Suprapubic skin (tissue), 4 donors: ENCODE results near the gene SLC30A7. TPM values are rescaled to one million over a fixed set of nuclear protein-coding genes. Genes with fewer than 3 reads are reported as not detected.

Experiments used
- DNase-seq, 2 donors: peaks; one replicate each; pipeline ENCODE4 v3.0.0-alpha.2; 2019; ENCODE audit warnings: low spot score in 2 of 2
- H3K27ac ChIP-seq: fragments of 200-600 bp; sonication (generic); one replicate; pipeline ENCODE4 v1.5.1; 2019
- H3K27me3 ChIP-seq: fragments of 200-600 bp; sonication (generic); one replicate; pipeline ENCODE4 v1.5.1; 2019
- H3K36me3 ChIP-seq: fragments of 200-600 bp; sonication (generic); one replicate; pipeline ENCODE4 v1.5.1; 2019
- H3K4me1 ChIP-seq: fragments of 200-600 bp; sonication (generic); one replicate; pipeline ENCODE4 v1.5.1; 2019
- H3K4me3 ChIP-seq: fragments of 200-600 bp; sonication (generic); one replicate; pipeline ENCODE4 v1.5.1; 2019; ENCODE audit warnings: mild to moderate bottlenecking
- H3K9me3 ChIP-seq: fragments of 200-600 bp; sonication (generic); one replicate; pipeline ENCODE4 v1.5.1; 2019
- CTCF ChIP-seq, 2 donors: fragments of 200-600 bp in 1 of 2; fragments of 450-650 bp in 1 of 2; sonication (generic) in 1 of 2; IDR thresholded peaks; one replicate each; pipeline ENCODE4 v1.5.1; 2016 to 2019; ENCODE audit warnings: antibody characterized with exemption in 2 of 2, mild to moderate bottlenecking in 1 of 2, moderate library complexity in 1 of 2
- EP300 ChIP-seq: sonication (generic); formaldehyde crosslinking; IDR thresholded peaks from one replicate; pipeline ENCODE4 v1.6.1; 2017; ENCODE audit warnings: antibody characterized with exemption
- POLR2A ChIP-seq, 2 donors: fragments of 450-650 bp; IDR thresholded peaks; one replicate each; pipeline ENCODE4 v1.6.1; 2017; ENCODE audit warnings: antibody characterized with exemption in 2 of 2, mild to moderate bottlenecking in 2 of 2, moderate library complexity in 2 of 2
- POLR2AphosphoS5 ChIP-seq, 3 donors: sonication (generic); formaldehyde crosslinking; IDR thresholded peaks; one replicate each; pipeline ENCODE4 v1.6.1; 2017; ENCODE audit warnings: antibody characterized with exemption in 3 of 3
- WGBS: methylation state at CpG from one replicate; pipeline ENCODE4 v1.1.5; 2018; 5-methylcytosine and 5-hydroxymethylcytosine counted together
- total RNA-seq, 4 donors: library from RNA; depleted of rRNA; stranded (reverse); fragments of >200 nt; gene quantifications; one replicate each; pipeline ENCODE4 v1.1.0, GENCODE V29; 2016

Gene SLC30A7
- total RNA-seq, 4 donors from 2014 or later, result 16.4 to 22.5 (median 19.5) TPM

DNA sequence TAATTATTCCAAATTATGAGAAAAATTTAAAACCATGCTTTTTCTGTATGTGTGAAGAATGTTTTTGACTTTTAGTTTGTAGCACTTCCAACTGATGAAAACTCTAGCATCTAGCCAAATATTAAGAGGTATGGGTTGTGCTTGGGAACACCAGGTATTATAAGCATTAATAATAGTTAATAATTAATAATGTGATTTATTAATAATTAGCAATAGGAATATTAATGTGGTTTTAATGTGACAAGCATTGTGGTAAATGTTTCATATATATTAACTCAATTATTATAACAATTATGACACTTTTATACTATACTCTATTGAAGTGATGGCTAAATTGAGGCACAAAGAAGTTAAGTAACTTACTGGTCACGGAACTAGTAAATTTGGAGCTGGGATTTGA is 7.9 kb downstream of the SLC30A7 start:
- no peak overlapping the region for H3K27ac ChIP-seq
- WGBS, result 89% methylated on average over 1 of the region's 1 CpG
- H3K36me3 ChIP-seq, result peaks cover 61% of the 10 kb centered on the region
- H3K4me3 ChIP-seq, result no peak overlapping the region
- H3K4me1 ChIP-seq, result no peaks in the 10 kb centered on the region
- H3K27me3 ChIP-seq, result no peaks in the 10 kb centered on the region
- TF ChIP-seq POLR2A (IDR thresholded peaks at IDR 0.05) (no peak), EP300 (no peak), CTCF (IDR thresholded peaks at IDR 0.05) (no peak), POLR2AphosphoS5 (IDR thresholded peaks at IDR 0.05) (no peak)
- no peaks in the 10 kb centered on the region for H3K9me3 ChIP-seq
- DNase-seq, result no peak

DNA sequence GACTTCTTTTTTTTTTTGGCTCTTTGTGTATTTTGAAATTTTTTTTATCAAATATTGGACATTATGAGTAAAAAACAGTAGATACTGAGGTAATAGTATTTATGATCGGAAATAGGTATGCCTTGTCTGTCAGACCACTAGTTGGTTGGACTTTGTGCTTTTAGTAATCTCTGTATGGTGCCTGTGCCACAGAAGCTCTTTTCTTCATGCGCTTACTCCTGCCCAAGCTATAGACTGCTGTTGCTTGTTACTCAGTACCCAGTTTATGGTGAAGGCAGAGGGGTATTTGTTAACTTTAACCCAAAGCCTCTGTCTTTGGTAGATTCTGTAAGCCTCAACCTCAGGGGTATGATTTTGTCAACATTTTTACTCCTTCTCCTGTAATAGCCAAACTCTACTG is 8.6 kb downstream of the SLC30A7 start:
- H3K9me3 ChIP-seq, result no peaks in the 10 kb centered on the region
- H3K27ac ChIP-seq, result no peak overlapping the region
- no peaks in the 10 kb centered on the region for H3K4me1 ChIP-seq
- WGBS, result 97% methylated on average over 2 of the region's 2 CpGs
- no peaks in the 10 kb centered on the region for H3K27me3 ChIP-seq
- no peak overlapping the region for H3K4me3 ChIP-seq
- no peak for DNase-seq
- no peak for TF ChIP-seq CTCF (IDR thresholded peaks at IDR 0.05)
- H3K36me3 ChIP-seq, result peaks cover 62% of the 10 kb centered on the region

DNA sequence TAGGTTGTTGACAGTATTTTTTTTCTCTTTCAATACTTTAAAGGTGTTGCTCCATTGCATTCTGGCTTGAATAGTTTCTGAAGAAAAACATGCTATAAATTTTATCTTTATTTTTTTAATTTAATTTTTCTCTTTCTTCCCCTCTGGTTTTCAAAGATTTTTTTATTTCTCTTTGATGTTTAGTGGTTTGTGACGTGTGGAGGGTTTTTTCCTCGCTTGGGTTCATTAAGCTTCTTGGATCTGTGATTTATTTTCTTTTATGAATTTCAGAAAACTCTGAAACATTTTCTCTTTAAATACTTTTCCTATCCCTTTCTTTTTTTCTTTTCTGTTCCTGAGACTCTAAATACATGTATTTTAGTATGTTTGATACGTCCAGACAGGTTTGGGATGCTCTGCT is 9.3 kb downstream of the SLC30A7 start:
- Histone ChIP-seq H3K36me3 (peaks cover 62% of the 10 kb centered on the region), H3K9me3 (no peaks in the 10 kb centered on the region), H3K4me3 (no peak overlapping the region), H3K27ac (no peak overlapping the region), H3K27me3 (no peaks in the 10 kb centered on the region), H3K4me1 (no peaks in the 10 kb centered on the region)
- no peak for DNase-seq
- WGBS, result 96% methylated on average over 3 of the region's 3 CpGs
- no peak for TF ChIP-seq POLR2AphosphoS5 (IDR thresholded peaks at IDR 0.05)
- TF ChIP-seq CTCF (IDR thresholded peaks at IDR 0.05), result no peak

- WGBS, result 96% methylated on average over 1 of the region's 1 CpG
- Histone ChIP-seq H3K27me3 (no peaks in the 10 kb centered on the region), H3K36me3 (peaks cover 71% of the 10 kb centered on the region), H3K27ac (no peak overlapping the region), H3K9me3 (no peaks in the 10 kb centered on the region), H3K4me3 (no peak overlapping the region), H3K4me1 (no peaks in the 10 kb centered on the region)
- DNase-seq, result no peak
- TF ChIP-seq POLR2AphosphoS5 (IDR thresholded peaks at IDR 0.05) (no peak), EP300 (no peak), CTCF (IDR thresholded peaks at IDR 0.05) (no peak), POLR2A (IDR thresholded peaks at IDR 0.05) (no peak)
Measured at GRCh38 chr1:100907887-100908286, 12.0 kb downstream of the SLC30A7 start.

GRCh38 chr1:100909018-100909417 is 13.1 kb downstream of the SLC30A7 start:
- TF ChIP-seq EP300, result no peak
- TF ChIP-seq CTCF (IDR thresholded peaks at IDR 0.05), result no peak
- TF ChIP-seq POLR2AphosphoS5 (IDR thresholded peaks at IDR 0.05), result no peak
- Histone ChIP-seq H3K36me3 (peaks cover 83% of the 10 kb centered on the region), H3K27me3 (no peaks in the 10 kb centered on the region), H3K4me1 (no peaks in the 10 kb centered on the region), H3K4me3 (no peak overlapping the region), H3K27ac (no peak overlapping the region), H3K9me3 (no peaks in the 10 kb centered on the region)
- no peak for DNase-seq
